HepG2 (cell line): ENCODE measurements around the gene HIPK2. TPM values are rescaled to one million over a fixed set of nuclear protein-coding genes. Genes with fewer than 3 reads are reported as not detected.

Source experiments
- BCL6 ChIP-seq: IDR thresholded peaks from 2 replicates; pipeline ENCODE4 v1.6.1; 2016; ENCODE audit warnings: missing genetic modification reagents, missing compliant biosample characterization
- BRCA1 ChIP-seq: sonication (generic); formaldehyde crosslinking; IDR thresholded peaks from 2 replicates; pipeline ENCODE4 v1.4.0; 2020; ENCODE audit warnings: missing genetic modification reagents
- FOXM1 ChIP-seq: sonication (generic); formaldehyde crosslinking; IDR thresholded peaks from 2 replicates; pipeline ENCODE4 v1.5.0; 2020; ENCODE audit warnings: missing genetic modification reagents
- IRX3 ChIP-seq: sonication (generic); formaldehyde crosslinking; IDR thresholded peaks from 2 replicates; pipeline ENCODE4 v1.8.1; 2023; ENCODE audit warnings: mild to moderate bottlenecking, low read depth, missing genetic modification reagents, borderline replicate concordance
- PRPF4 ChIP-seq: fragments of 200-400 bp; formaldehyde crosslinking; IDR thresholded peaks from 2 replicates; pipeline ENCODE4 v1.6.1; 2016; ENCODE audit warnings: low read length, low read depth; ENCODE audit not compliant: poor library complexity, severe bottlenecking
- RBM39 ChIP-seq: fragments of 200-400 bp; formaldehyde crosslinking; IDR thresholded peaks from one replicate; pipeline ENCODE4 v1.6.1; 2018; ENCODE audit warnings: antibody characterized with exemption, mild to moderate bottlenecking, low read depth, low read length; ENCODE audit not compliant: poor library complexity, severe bottlenecking
- ZBTB44 ChIP-seq: sonication (generic); formaldehyde crosslinking; IDR thresholded peaks from 2 replicates; pipeline ENCODE4 v1.4.0; 2020; ENCODE audit warnings: missing genetic modification reagents
- ZNF329 ChIP-seq: sonication (generic); formaldehyde crosslinking; IDR thresholded peaks from 2 replicates; pipeline ENCODE4 v1.9.0; 2021; ENCODE audit warnings: low read depth, mild to moderate bottlenecking, missing genetic modification reagents
- ZNF749 ChIP-seq: sonication (generic); formaldehyde crosslinking; IDR thresholded peaks from 2 replicates; pipeline ENCODE4 v1.8.0; 2022; ENCODE audit warnings: mild to moderate bottlenecking, missing genetic modification reagents, moderate library complexity, borderline replicate concordance
- ZXDC ChIP-seq: sonication (generic); formaldehyde crosslinking; IDR thresholded peaks from 2 replicates; pipeline ENCODE4 v1.5.0; 2020; ENCODE audit warnings: mild to moderate bottlenecking, missing genetic modification reagents
- polyA plus RNA-seq, 8 experiments: library from polyadenylated mRNA; depleted of rRNA in 3 of 8; stranded (reverse) in 7 of 8; unstranded in 1 of 8; fragments of >200 nt; fragmentation: Illumina TruSeq in 4 of 8; extraction: Trizol in 4 of 8; gene quantifications; 2 replicates each; pipeline versions ENCODE4 v1.2.1 to v1.2.3, GENCODE V29; 2011 to 2016; ENCODE audit warnings: low read depth in 4 of 8, missing spikeins in 1 of 8, mixed read lengths in 1 of 8; ENCODE audit not compliant: insufficient read depth in 1 of 8
- total RNA-seq, 5 experiments: library from RNA; depleted of rRNA; stranded (reverse); fragments of >200 nt; fragmentation: Illumina TruSeq; extraction: Trizol; gene quantifications; 2 replicates each; pipeline ENCODE4 v1.2.3, GENCODE V29; 2016; ENCODE audit warnings: low read depth in 1 of 5

HIPK2 gene
- total and polyA plus RNA-seq, 2 of the 13 experiments (the other 11 are each of a cell fraction or from before 2014, with no cell fraction given) = 14.4 to 20.2 TPM

GRCh38 chr7:139679731-139680594, 97.8 kb downstream of the HIPK2 start (continued):
- TF ChIP-seq ZBTB44 (CRISPR knock-in tag) = no peak
- no peak for TF ChIP-seq IRX3 (CRISPR knock-in tag)
- no peak for TF ChIP-seq BRCA1 (CRISPR knock-in tag)
- no peak for TF ChIP-seq ZNF329 (CRISPR knock-in tag)
- peak; percentile 32; the same call in 1 of the 2 replicates for TF ChIP-seq BCL6
- TF ChIP-seq ZXDC = 0 out of 2 replicates have a peak, but pooled peaks have one; percentile 47
- no peak for TF ChIP-seq PRPF4
- TF ChIP-seq FOXM1 (CRISPR knock-in tag) = no peak
- TF ChIP-seq ZNF749 = no peak
- TF ChIP-seq RBM39 = no peak
